K562 (cell line): ENCODE measurements around the gene SIGLEC11. TPM values are rescaled to one million over a fixed set of nuclear protein-coding genes. Genes with fewer than 3 reads are reported as not detected.
A peak's percentile ranks its signal among the peaks of the same experiment; 100 is the strongest.

Experiments
- BCLAF1 ChIP-seq, 2 experiments: fragments of 450-650 bp in 1 of 2; IDR thresholded peaks; 2 replicates each; pipeline ENCODE4 v1.6.1; 2011 to 2017; ENCODE audit warnings: low read depth in 2 of 2, antibody characterized with exemption in 1 of 2, borderline replicate concordance in 1 of 2, low read length in 1 of 2, mild to moderate bottlenecking in 1 of 2, mixed read lengths in 1 of 2; ENCODE audit not compliant: control insufficient read depth in 1 of 2
- PRPF4 ChIP-seq: fragments of 200-400 bp; formaldehyde crosslinking; IDR thresholded peaks from one replicate; pipeline ENCODE4 v1.6.1; 2017; ENCODE audit warnings: low read length, low read depth, mild to moderate bottlenecking; ENCODE audit not compliant: insufficient read depth, poor library complexity, severe bottlenecking
- SMARCB1 ChIP-seq: IDR thresholded peaks from 2 replicates; pipeline ENCODE4 v1.6.1; 2011; ENCODE audit warnings: improper control_type of control experiment, low read depth; ENCODE audit not compliant: insufficient read length
- XRCC5 ChIP-seq: fragments of 200-400 bp; formaldehyde crosslinking; IDR thresholded peaks from 2 replicates; pipeline ENCODE4 v1.6.1; 2017; ENCODE audit warnings: low read depth, mild to moderate bottlenecking, low read length
- ZNF551 ChIP-seq: fragments of 250-450 bp; sonication (Bioruptor Pico); IDR thresholded peaks from 2 replicates; pipeline ENCODE4 v1.5.0; 2021; ENCODE audit warnings: mild to moderate bottlenecking, moderate library complexity
- ZNF644 ChIP-seq: fragments of 200-800 bp; sonication (Bioruptor generic); IDR thresholded peaks from 2 replicates; pipeline ENCODE4 v1.6.1; 2016; ENCODE audit warnings: low read depth, missing genetic modification characterization, missing compliant biosample characterization
- polyA plus RNA-seq, 8 experiments: library from polyadenylated mRNA; depleted of rRNA in 4 of 8; stranded (reverse) in 5 of 8; unstranded in 3 of 8; fragments of >200 nt; fragmentation: Nextera tagmentation in 2 of 8; fragmentation: Illumina TruSeq in 1 of 8; extraction: Ambion mirVana in 2 of 8; extraction: Trizol in 1 of 8; gene quantifications; 2 replicates each; pipeline versions ENCODE4 v1.2.1 to v1.2.3, GENCODE V29; 2011 to 2014; ENCODE audit warnings: inconsistent platforms in 1 of 8, missing spikeins in 1 of 8
- total RNA-seq, 7 experiments: library from RNA; depleted of rRNA in 6 of 7; stranded (reverse); fragments of >200 nt in 6 of 7; fragmentation: Illumina TruSeq in 2 of 7; extraction: Trizol in 2 of 7; gene quantifications; 2 replicates each; pipeline versions ENCODE4 v1.2.1 to v1.2.3, GENCODE V29; 2011 to 2021; ENCODE audit warnings: low replicate concordance in 1 of 7
- TF ChIP-seq, protein P1 (sequence below), 2 experiments: fragments of 450-650 bp; IDR thresholded peaks; 2 replicates each; pipeline ENCODE4 v1.6.1; 2016; ENCODE audit warnings: mild to moderate bottlenecking in 2 of 2, borderline replicate concordance in 1 of 2, low read depth in 1 of 2, moderate library complexity in 1 of 2
- TF ChIP-seq, protein P2 (sequence below): fragments of 250-450 bp; sonication (Bioruptor Pico); IDR thresholded peaks from 2 replicates; pipeline ENCODE4 v1.8.0; 2021; ENCODE audit warnings: mild to moderate bottlenecking, moderate library complexity
- TF ChIP-seq, protein P3 (sequence below): fragments of 450-650 bp; IDR thresholded peaks from 2 replicates; pipeline ENCODE4 v1.7.1; 2018; ENCODE audit warnings: mild to moderate bottlenecking, low read depth; ENCODE audit not compliant: partially characterized antibody

The SIGLEC11 gene
- total and polyA plus RNA-seq, 9 of the 15 experiments (the other 6 are each of a cell fraction or from before 2014, with no cell fraction given) = not detected

- TF ChIP-seq, protein P1, sequence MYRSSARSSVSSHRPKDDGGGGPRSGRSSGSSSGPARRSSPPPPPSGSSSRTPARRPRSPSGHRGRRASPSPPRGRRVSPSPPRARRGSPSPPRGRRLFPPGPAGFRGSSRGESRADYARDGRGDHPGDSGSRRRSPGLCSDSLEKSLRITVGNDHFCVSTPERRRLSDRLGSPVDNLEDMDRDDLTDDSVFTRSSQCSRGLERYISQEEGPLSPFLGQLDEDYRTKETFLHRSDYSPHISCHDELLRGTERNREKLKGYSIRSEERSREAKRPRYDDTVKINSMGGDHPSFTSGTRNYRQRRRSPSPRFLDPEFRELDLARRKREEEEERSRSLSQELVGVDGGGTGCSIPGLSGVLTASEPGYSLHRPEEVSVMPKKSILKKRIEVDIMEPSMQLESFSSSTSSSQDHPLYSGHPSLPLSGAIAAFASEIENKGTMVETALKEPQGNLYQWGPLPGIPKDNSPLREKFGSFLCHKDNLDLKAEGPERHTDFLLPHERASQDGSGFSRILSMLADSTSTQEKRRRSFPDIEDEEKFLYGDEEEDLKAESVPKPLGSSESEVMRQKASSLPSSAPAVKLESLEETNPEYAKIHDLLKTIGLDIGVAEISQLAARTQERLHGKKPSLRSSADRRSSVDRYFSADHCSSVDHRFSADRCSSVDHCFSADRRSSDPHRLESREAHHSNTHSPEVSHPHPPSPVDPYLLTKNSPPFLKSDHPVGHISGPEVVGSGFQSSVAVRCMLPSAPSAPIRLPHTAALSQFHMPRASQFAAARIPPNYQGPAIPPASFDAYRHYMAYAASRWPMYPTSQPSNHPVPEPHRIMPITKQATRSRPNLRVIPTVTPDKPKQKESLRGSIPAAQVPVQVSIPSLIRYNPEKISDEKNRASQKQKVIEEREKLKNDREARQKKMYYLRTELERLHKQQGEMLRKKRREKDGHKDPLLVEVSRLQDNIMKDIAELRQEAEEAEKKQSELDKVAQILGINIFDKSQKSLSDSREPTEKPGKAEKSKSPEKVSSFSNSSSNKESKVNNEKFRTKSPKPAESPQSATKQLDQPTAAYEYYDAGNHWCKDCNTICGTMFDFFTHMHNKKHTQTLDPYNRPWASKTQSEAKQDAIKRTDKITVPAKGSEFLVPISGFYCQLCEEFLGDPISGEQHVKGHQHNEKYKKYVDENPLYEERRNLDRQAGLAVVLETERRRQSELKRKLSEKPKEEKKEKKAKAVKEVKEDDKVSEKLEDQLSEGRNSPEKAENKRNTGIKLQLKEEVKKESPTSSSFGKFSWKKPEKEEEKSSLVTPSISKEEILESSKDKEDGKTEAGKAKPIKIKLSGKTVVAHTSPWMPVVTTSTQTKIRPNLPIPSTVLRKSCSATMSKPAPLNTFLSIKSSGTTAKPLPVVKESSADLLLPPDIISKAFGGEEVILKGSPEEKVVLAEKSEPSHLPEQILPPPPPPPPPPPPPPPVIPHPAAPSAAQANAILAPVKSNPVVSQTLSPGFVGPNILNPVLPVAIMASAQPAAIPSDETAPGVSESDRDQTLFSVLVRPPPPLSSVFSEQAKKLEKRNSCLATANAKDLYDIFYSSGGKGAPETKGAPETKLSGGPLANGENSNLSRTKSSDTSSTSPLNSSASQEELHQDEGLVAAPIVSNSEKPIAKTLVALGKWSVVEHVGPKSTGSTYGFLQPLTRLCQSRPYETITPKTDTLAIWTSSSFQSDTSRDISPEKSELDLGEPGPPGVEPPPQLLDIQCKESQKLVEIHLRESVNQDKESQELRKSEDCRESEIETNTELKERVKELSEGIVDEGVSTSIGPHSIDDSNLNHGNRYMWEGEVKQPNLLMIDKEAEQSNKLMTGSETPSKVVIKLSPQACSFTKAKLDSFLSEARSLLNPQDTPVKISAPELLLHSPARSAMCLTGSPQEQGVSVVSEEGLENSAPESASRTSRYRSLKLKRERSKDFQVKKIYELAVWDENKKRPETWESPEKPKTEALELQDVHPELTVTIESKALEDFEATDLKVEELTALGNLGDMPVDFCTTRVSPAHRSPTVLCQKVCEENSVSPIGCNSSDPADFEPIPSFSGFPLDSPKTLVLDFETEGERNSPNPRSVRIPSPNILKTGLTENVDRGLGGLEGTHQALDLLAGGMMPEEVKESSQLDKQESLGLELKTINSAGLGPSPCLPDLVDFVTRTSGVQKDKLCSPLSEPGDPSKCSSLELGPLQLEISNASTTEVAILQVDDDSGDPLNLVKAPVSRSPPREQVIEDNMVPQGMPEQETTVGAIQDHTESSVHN (IDR thresholded peaks at IDR 0.05; ENCODE audit: borderline replicate concordance in 1 of 2, low read depth in 1 of 2) = no peak
- peak; percentile 86 for TF ChIP-seq PRPF4
- TF ChIP-seq, protein P2, sequence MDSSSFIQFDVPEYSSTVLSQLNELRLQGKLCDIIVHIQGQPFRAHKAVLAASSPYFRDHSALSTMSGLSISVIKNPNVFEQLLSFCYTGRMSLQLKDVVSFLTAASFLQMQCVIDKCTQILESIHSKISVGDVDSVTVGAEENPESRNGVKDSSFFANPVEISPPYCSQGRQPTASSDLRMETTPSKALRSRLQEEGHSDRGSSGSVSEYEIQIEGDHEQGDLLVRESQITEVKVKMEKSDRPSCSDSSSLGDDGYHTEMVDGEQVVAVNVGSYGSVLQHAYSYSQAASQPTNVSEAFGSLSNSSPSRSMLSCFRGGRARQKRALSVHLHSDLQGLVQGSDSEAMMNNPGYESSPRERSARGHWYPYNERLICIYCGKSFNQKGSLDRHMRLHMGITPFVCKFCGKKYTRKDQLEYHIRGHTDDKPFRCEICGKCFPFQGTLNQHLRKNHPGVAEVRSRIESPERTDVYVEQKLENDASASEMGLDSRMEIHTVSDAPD (CRISPR knock-in tag) = no peak
- no peak; the same call in 1 of the 2 replicates for TF ChIP-seq ZNF644 (tag)
- TF ChIP-seq BCLAF1 (IDR thresholded peaks at IDR 0.05; ENCODE audit: borderline replicate concordance in 1 of 2, control insufficient read depth in 1 of 2, low read depth in 2 of 2, low read length in 1 of 2) = 0 out of 4 replicates have a peak, but pooled peaks of 1 of the 2 experiments have one; percentile 56
- TF ChIP-seq, protein P3, sequence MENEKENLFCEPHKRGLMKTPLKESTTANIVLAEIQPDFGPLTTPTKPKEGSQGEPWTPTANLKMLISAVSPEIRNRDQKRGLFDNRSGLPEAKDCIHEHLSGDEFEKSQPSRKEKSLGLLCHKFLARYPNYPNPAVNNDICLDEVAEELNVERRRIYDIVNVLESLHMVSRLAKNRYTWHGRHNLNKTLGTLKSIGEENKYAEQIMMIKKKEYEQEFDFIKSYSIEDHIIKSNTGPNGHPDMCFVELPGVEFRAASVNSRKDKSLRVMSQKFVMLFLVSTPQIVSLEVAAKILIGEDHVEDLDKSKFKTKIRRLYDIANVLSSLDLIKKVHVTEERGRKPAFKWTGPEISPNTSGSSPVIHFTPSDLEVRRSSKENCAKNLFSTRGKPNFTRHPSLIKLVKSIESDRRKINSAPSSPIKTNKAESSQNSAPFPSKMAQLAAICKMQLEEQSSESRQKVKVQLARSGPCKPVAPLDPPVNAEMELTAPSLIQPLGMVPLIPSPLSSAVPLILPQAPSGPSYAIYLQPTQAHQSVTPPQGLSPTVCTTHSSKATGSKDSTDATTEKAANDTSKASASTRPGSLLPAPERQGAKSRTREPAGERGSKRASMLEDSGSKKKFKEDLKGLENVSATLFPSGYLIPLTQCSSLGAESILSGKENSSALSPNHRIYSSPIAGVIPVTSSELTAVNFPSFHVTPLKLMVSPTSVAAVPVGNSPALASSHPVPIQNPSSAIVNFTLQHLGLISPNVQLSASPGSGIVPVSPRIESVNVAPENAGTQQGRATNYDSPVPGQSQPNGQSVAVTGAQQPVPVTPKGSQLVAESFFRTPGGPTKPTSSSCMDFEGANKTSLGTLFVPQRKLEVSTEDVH = peak; percentile 76
- peak; percentile 71; the same call in 1 of the 2 replicates for TF ChIP-seq XRCC5
- no peak for TF ChIP-seq ZNF551
- no peak for TF ChIP-seq SMARCB1
Measured at GRCh38 chr19:49929121-49929610, 31.8 kb downstream of the SIGLEC11 start, which contains the start of the genes ATF5 and NUP62 (continued).
